Measurements from ENCODE around the gene MTHFD2L. TPM values are rescaled to one million over a fixed set of nuclear protein-coding genes. Genes with fewer than 3 reads are reported as not detected.

The MTHFD2L gene
- total RNA-seq, 2 donors from 2014 or later = 9.5 to 12.6 TPM

- no peaks in the 10 kb centered on the region for H3K27me3 ChIP-seq
- TF ChIP-seq CTCF (IDR thresholded peaks at IDR 0.05) = no peak
- no peak overlapping the region for H3K9ac ChIP-seq (ENCODE audit: low read depth in 2 of 2, low read length in 2 of 2)
- H3K27ac ChIP-seq = no peak overlapping the region
- no peaks in the 10 kb centered on the region for H3K9me3 ChIP-seq
- H3K4me1 ChIP-seq = no peaks in the 10 kb centered on the region
- no peak for DNase-seq
- no peaks in the 10 kb centered on the region for H3K36me3 ChIP-seq
- H3K4me3 ChIP-seq = no peak overlapping the region
- intact Hi-C loops (cut with DNase I) = no loop called here
Observed at GRCh38 chr4:74292111-74292870, 134.4 kb downstream of the MTHFD2L start.

- H3K4me3 ChIP-seq = no peak overlapping the region
- no peaks in the 10 kb centered on the region for H3K36me3 ChIP-seq
- TF ChIP-seq CTCF (IDR thresholded peaks at IDR 0.05) = no peak
- H3K27me3 ChIP-seq = no peaks in the 10 kb centered on the region
- no peak for DNase-seq
- H3K9ac ChIP-seq (ENCODE audit: low read depth in 2 of 2, low read length in 2 of 2) = no peak overlapping the region
- no peak overlapping the region for H3K27ac ChIP-seq
- no peaks in the 10 kb centered on the region for H3K4me1 ChIP-seq
- intact Hi-C loops (cut with DNase I) = no loop called here
- H3K9me3 ChIP-seq = no peaks in the 10 kb centered on the region
Observed at GRCh38 chr4:74293558-74293957, 135.6 kb downstream of the MTHFD2L start.

- TF ChIP-seq CTCF (IDR thresholded peaks at IDR 0.05) = no peak
- DNase-seq = no peak
- no peaks in the 10 kb centered on the region for H3K36me3 ChIP-seq
- H3K4me3 ChIP-seq = no peak overlapping the region
- H3K27ac ChIP-seq = no peak overlapping the region
- no peaks in the 10 kb centered on the region for H3K4me1 ChIP-seq
- H3K27me3 ChIP-seq = no peaks in the 10 kb centered on the region
- H3K9me3 ChIP-seq = no peaks in the 10 kb centered on the region
- intact Hi-C loops (cut with DNase I) = no loop called here
- H3K9ac ChIP-seq (ENCODE audit: low read depth in 2 of 2, low read length in 2 of 2) = no peak overlapping the region
Observed at GRCh38 chr4:74294681-74295080, 136.8 kb downstream of the MTHFD2L start.

GRCh38 chr4:74297539-74297938 is 139.6 kb downstream of the MTHFD2L start:
- H3K9ac ChIP-seq (ENCODE audit: low read depth in 2 of 2, low read length in 2 of 2) = no peak overlapping the region
- DNase-seq = no peak
- H3K9me3 ChIP-seq = no peaks in the 10 kb centered on the region
- no peak overlapping the region for H3K4me3 ChIP-seq
- no peaks in the 10 kb centered on the region for H3K4me1 ChIP-seq
- H3K27me3 ChIP-seq = no peaks in the 10 kb centered on the region
- H3K36me3 ChIP-seq = no peaks in the 10 kb centered on the region
- intact Hi-C loops (cut with DNase I) = no loop called here
- TF ChIP-seq CTCF (IDR thresholded peaks at IDR 0.05) = no peak
- no peak overlapping the region for H3K27ac ChIP-seq

GRCh38 chr4:74304095-74304625 is 146.2 kb downstream of the MTHFD2L start:
- H3K27me3 ChIP-seq = no peaks in the 10 kb centered on the region
- intact Hi-C loops (cut with DNase I) = no loop called here

More at GRCh38 chr4:74304095-74304625, 146.2 kb downstream of the MTHFD2L start:
- Histone ChIP-seq H3K4me3 (no peak overlapping the region), H3K36me3 (no peaks in the 10 kb centered on the region), H3K27ac (no peak overlapping the region), H3K9me3 (no peaks in the 10 kb centered on the region), H3K4me1 (no peaks in the 10 kb centered on the region), H3K9ac (ENCODE audit: low read depth in 2 of 2, low read length in 2 of 2) (no peak overlapping the region)
- no peak for DNase-seq
- no peak for TF ChIP-seq CTCF (IDR thresholded peaks at IDR 0.05)
